GM23338 (cell line): ENCODE measurements around the gene NPPA. TPM values are rescaled to one million over a fixed set of nuclear protein-coding genes. Genes with fewer than 3 reads are reported as not detected.

Source experiments
- ATAC-seq: fragments of 200-7000 bp; cut with Tn5 transposase; 3 replicates; pipeline ENCODE4 v1.9.1; 2020
- DNase-seq: peaks from one replicate; pipeline ENCODE4 v3.0.0-alpha.2; 2015; ENCODE audit warnings: low spot score
- H2AFZ ChIP-seq: fragments of 200-600 bp; sonication (generic); 2 replicates; pipeline ENCODE4 v1.8.0; 2016; ENCODE audit warnings: antibody characterized with exemption, mild to moderate bottlenecking, moderate library complexity
- H3F3A ChIP-seq: fragments of 200-600 bp; sonication (generic); replicated peaks from 2 replicates; pipeline ENCODE4 v1.8.0; 2017; ENCODE audit warnings: antibody characterized with exemption, mixed run types, low read depth
- H3K27ac ChIP-seq: fragments of 200-600 bp; sonication (generic); 2 replicates; pipeline ENCODE4 v1.6.1; 2016; ENCODE audit warnings: low read depth
- H3K27me3 ChIP-seq: fragments of 200-600 bp; sonication (generic); 2 replicates; pipeline ENCODE4 v1.8.0; 2016; ENCODE audit warnings: mild to moderate bottlenecking, mixed run types, moderate library complexity; ENCODE audit not compliant: insufficient read depth
- H3K36me3 ChIP-seq: fragments of 200-600 bp; sonication (generic); 2 replicates; pipeline ENCODE4 v1.8.0; 2016; ENCODE audit warnings: mild to moderate bottlenecking; ENCODE audit not compliant: insufficient read depth
- H3K4me1 ChIP-seq: fragments of 200-600 bp; sonication (generic); 2 replicates; pipeline ENCODE4 v1.8.0; 2016; ENCODE audit warnings: mild to moderate bottlenecking, moderate library complexity; ENCODE audit not compliant: insufficient read depth
- H3K4me2 ChIP-seq: fragments of 200-600 bp; sonication (generic); 2 replicates; pipeline ENCODE4 v1.7.1; 2017; ENCODE audit warnings: mixed run types
- H3K4me3 ChIP-seq: fragments of 200-600 bp; sonication (generic); 2 replicates; pipeline ENCODE4 v1.6.1; 2016; ENCODE audit warnings: mixed run types
- H3K79me2 ChIP-seq: fragments of 200-600 bp; sonication (generic); replicated peaks from 2 replicates; pipeline ENCODE4 v1.8.0; 2017; ENCODE audit warnings: mild to moderate bottlenecking; ENCODE audit not compliant: insufficient read depth
- H3K9me2 ChIP-seq: fragments of 200-600 bp; sonication (generic); 2 replicates; pipeline ENCODE4 v1.8.0; 2017; ENCODE audit not compliant: insufficient read depth
- H4K20me1 ChIP-seq: fragments of 200-600 bp; sonication (generic); replicated peaks from 2 replicates; pipeline ENCODE4 v1.8.0; 2017; ENCODE audit warnings: mild to moderate bottlenecking; ENCODE audit not compliant: insufficient read depth
- H3K27ac Mint-ChIP-seq: 2 replicates; pipeline ENCODE4 v1.8.0; 2020; ENCODE audit warnings: inconsistent platforms, mild to moderate bottlenecking, moderate library complexity, mixed read lengths
- H3K27me3 Mint-ChIP-seq: 3 replicates; pipeline ENCODE4 v1.8.0; 2022; ENCODE audit warnings: low read depth, mild to moderate bottlenecking, moderate library complexity, mixed read lengths, inconsistent platforms; ENCODE audit not compliant: insufficient read depth, poor library complexity
- H3K36me3 Mint-ChIP-seq: 3 replicates; pipeline ENCODE4 v1.8.0; 2021; ENCODE audit warnings: low read depth, mild to moderate bottlenecking, inconsistent platforms, moderate library complexity, mixed read lengths
- H3K4me1 Mint-ChIP-seq: 3 replicates; pipeline ENCODE4 v1.8.0; 2020; ENCODE audit warnings: mild to moderate bottlenecking, inconsistent platforms, mixed read lengths
- H3K4me3 Mint-ChIP-seq: 3 replicates; pipeline ENCODE4 v1.8.0; 2021; ENCODE audit warnings: moderate library complexity, mild to moderate bottlenecking, inconsistent platforms, mixed read lengths
- H3K9me3 Mint-ChIP-seq: 3 replicates; pipeline ENCODE4 v1.8.0; 2020; ENCODE audit warnings: moderate library complexity, mild to moderate bottlenecking, inconsistent platforms, mixed read lengths
- CREB1 ChIP-seq: fragments of 250-450 bp; sonication (Bioruptor Pico); IDR thresholded peaks from 2 replicates; pipeline ENCODE4 v1.5.0; 2020; ENCODE audit warnings: low read depth, mild to moderate bottlenecking, moderate library complexity
- EZH2 ChIP-seq: fragments of 200-600 bp; sonication (generic); IDR thresholded peaks from one replicate; pipeline ENCODE4 v1.8.0; 2017; ENCODE audit warnings: antibody characterized with exemption, mild to moderate bottlenecking, low read depth; ENCODE audit not compliant: unreplicated experiment
- EZH2phosphoT487 ChIP-seq: fragments of 200-600 bp; sonication (generic); IDR thresholded peaks from one replicate; pipeline ENCODE4 v1.8.1; 2018; ENCODE audit warnings: antibody characterized with exemption; ENCODE audit not compliant: unreplicated experiment
- JUNB ChIP-seq: IDR thresholded peaks from one replicate; pipeline ENCODE4 v1.6.1; 2016; ENCODE audit warnings: antibody characterized with exemption; ENCODE audit not compliant: unreplicated experiment
- NANOG ChIP-seq: IDR thresholded peaks from 2 replicates; pipeline ENCODE4 v1.6.1; 2016; ENCODE audit warnings: antibody characterized with exemption, borderline replicate concordance
- POLR2AphosphoS5 ChIP-seq: IDR thresholded peaks from 2 replicates; pipeline ENCODE4 v1.6.1; 2016; ENCODE audit warnings: antibody characterized with exemption, low read depth
- STAT1 ChIP-seq: IDR thresholded peaks from one replicate; pipeline ENCODE4 v1.6.1; 2016; ENCODE audit warnings: antibody characterized with exemption; ENCODE audit not compliant: unreplicated experiment
- ZNF114 ChIP-seq: fragments of 250-450 bp; sonication (Bioruptor Pico); IDR thresholded peaks from 2 replicates; pipeline ENCODE4 v1.5.0; 2020; ENCODE audit warnings: mild to moderate bottlenecking, moderate library complexity
- ZNF331 ChIP-seq: fragments of 250-450 bp; sonication (Bioruptor Pico); IDR thresholded peaks from 2 replicates; pipeline ENCODE4 v1.5.0; 2020; ENCODE audit warnings: low read depth, mild to moderate bottlenecking, moderate library complexity
- polyA plus RNA-seq: library from polyadenylated mRNA; unstranded; fragments of >200 nt; fragmentation: Nextera tagmentation; extraction: Ambion mirVana; gene quantifications from 2 replicates; pipeline ENCODE4 v1.2.1, GENCODE V29; 2016
- total RNA-seq: library from RNA; depleted of rRNA; stranded (reverse); fragments of >200 nt; shearing (Covaris generic); gene quantifications from 2 replicates; pipeline ENCODE4 v1.2.3, GENCODE V29; 2014
- TF ChIP-seq, protein P1 (sequence below): IDR thresholded peaks from one replicate; pipeline ENCODE4 v1.6.1; 2018; ENCODE audit warnings: antibody characterized with exemption; ENCODE audit not compliant: unreplicated experiment
- TF ChIP-seq, protein P2 (sequence below), 2 experiments: fragments of 200-600 bp in 1 of 2; sonication (generic) in 1 of 2; conservative IDR thresholded peaks; 2 replicates each; pipeline versions ENCODE4 v1.5.1 to v1.6.1; 2016 to 2017; ENCODE audit warnings: antibody characterized with exemption in 2 of 2, low read depth in 2 of 2, mild to moderate bottlenecking in 2 of 2, moderate library complexity in 1 of 2
- TF ChIP-seq, protein P3 (sequence below): IDR thresholded peaks from 2 replicates; pipeline ENCODE4 v1.6.1; 2016; ENCODE audit warnings: antibody characterized with exemption

Gene NPPA
- total and polyA plus RNA-seq, 2 experiments from 2014 or later: 0.29 TPM; not detected in 1

DNA sequence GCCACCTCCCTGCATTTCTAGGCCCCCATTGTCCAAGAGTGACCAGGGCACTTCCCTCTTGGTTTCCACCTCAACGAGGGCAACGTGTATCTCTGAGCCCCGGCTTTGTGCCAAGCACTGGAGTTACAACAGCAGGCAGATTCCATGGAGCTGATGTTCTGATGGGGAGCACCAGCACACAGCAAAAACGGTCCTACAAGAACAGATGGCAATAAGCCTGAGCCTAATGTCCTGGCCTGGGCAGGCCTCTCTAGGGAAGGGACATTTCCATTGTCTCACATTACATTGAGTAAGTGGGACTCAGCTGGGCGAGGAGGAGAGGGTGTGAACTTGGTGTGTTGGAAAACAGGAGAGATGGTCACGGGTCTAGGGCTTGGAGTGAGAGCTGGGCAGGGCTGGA is 38.3 kb upstream of the NPPA start (continued):
- TF ChIP-seq, protein P1, sequence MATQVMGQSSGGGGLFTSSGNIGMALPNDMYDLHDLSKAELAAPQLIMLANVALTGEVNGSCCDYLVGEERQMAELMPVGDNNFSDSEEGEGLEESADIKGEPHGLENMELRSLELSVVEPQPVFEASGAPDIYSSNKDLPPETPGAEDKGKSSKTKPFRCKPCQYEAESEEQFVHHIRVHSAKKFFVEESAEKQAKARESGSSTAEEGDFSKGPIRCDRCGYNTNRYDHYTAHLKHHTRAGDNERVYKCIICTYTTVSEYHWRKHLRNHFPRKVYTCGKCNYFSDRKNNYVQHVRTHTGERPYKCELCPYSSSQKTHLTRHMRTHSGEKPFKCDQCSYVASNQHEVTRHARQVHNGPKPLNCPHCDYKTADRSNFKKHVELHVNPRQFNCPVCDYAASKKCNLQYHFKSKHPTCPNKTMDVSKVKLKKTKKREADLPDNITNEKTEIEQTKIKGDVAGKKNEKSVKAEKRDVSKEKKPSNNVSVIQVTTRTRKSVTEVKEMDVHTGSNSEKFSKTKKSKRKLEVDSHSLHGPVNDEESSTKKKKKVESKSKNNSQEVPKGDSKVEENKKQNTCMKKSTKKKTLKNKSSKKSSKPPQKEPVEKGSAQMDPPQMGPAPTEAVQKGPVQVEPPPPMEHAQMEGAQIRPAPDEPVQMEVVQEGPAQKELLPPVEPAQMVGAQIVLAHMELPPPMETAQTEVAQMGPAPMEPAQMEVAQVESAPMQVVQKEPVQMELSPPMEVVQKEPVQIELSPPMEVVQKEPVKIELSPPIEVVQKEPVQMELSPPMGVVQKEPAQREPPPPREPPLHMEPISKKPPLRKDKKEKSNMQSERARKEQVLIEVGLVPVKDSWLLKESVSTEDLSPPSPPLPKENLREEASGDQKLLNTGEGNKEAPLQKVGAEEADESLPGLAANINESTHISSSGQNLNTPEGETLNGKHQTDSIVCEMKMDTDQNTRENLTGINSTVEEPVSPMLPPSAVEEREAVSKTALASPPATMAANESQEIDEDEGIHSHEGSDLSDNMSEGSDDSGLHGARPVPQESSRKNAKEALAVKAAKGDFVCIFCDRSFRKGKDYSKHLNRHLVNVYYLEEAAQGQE: no peak
- TF ChIP-seq ZNF331 (CRISPR knock-in tag) (no peak), JUNB (no peak), NANOG (no peak), POLR2AphosphoS5 (no peak)
- TF ChIP-seq, protein P2, sequence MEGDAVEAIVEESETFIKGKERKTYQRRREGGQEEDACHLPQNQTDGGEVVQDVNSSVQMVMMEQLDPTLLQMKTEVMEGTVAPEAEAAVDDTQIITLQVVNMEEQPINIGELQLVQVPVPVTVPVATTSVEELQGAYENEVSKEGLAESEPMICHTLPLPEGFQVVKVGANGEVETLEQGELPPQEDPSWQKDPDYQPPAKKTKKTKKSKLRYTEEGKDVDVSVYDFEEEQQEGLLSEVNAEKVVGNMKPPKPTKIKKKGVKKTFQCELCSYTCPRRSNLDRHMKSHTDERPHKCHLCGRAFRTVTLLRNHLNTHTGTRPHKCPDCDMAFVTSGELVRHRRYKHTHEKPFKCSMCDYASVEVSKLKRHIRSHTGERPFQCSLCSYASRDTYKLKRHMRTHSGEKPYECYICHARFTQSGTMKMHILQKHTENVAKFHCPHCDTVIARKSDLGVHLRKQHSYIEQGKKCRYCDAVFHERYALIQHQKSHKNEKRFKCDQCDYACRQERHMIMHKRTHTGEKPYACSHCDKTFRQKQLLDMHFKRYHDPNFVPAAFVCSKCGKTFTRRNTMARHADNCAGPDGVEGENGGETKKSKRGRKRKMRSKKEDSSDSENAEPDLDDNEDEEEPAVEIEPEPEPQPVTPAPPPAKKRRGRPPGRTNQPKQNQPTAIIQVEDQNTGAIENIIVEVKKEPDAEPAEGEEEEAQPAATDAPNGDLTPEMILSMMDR (conservative IDR thresholded peaks at IDR 0.05; ENCODE audit: low read depth in 2 of 2): no peak
- TF ChIP-seq, protein P3, sequence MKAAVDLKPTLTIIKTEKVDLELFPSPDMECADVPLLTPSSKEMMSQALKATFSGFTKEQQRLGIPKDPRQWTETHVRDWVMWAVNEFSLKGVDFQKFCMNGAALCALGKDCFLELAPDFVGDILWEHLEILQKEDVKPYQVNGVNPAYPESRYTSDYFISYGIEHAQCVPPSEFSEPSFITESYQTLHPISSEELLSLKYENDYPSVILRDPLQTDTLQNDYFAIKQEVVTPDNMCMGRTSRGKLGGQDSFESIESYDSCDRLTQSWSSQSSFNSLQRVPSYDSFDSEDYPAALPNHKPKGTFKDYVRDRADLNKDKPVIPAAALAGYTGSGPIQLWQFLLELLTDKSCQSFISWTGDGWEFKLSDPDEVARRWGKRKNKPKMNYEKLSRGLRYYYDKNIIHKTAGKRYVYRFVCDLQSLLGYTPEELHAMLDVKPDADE: no peak

DNA sequence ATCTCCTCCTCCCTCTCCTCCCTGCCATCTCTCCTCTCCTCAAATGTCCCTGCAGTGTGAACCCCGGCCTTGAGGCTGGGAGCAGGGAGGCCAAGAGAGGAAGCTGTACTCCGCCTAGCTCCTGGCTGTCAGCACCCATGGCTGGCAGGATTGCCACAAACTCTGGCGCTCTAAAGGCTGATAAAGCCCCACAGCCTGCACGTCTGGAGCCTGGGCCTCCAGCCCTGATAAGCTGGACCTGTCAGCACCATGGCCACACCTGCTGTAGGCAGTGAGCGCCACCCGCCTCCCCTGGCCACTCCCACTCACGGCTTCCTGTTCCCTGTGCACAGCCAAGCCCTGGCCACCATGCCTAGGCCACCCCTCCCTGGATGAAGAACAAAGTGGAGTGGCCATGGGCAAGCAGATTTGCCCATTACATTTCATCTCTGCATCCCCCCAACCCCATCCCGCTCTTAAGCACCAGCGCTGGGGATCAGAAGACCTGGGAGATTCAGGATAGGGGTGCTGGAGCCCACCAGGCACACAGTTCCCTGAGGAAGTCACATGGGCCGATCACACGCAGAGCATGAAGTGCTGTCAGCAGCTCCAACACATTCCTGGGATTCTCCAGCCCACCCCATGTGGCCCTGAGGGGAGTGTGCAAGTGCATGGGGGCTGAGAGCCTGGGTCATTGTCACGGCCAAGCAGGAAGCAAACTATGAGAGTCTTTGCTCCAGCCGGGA is 35.4 kb upstream of the NPPA start:
- H3K4me3 ChIP-seq: no peak overlapping the region
- no peaks in the 10 kb centered on the region for H3K9me3 Mint-ChIP-seq
- no peaks in the 10 kb centered on the region for H3K27me3 ChIP-seq
- H3F3A ChIP-seq: no peaks in the 10 kb centered on the region
- peak; percentile 81 for ATAC-seq
- H3K27me3 Mint-ChIP-seq: no peaks in the 10 kb centered on the region
- H3K27ac ChIP-seq: no peak overlapping the region
- H3K36me3 ChIP-seq: no peaks in the 10 kb centered on the region
- no peaks in the 10 kb centered on the region for H3K9me2 ChIP-seq
- H3K4me3 Mint-ChIP-seq: no peak overlapping the region
- no peaks in the 10 kb centered on the region for H4K20me1 ChIP-seq
- no peaks in the 10 kb centered on the region for H3K36me3 Mint-ChIP-seq
- H3K79me2 ChIP-seq: no peaks in the 10 kb centered on the region
- peak overlapping the region; percentile 87 for H2AFZ ChIP-seq
- no peak overlapping the region for H3K27ac Mint-ChIP-seq
- H3K4me1 ChIP-seq: peaks cover 3% of the 10 kb centered on the region; the same call in 1 of the 2 replicates
- peak overlapping the region; percentile 60 for H3K4me2 ChIP-seq
- H3K4me1 Mint-ChIP-seq: peaks cover 11% of the 10 kb centered on the region
- peak; percentile 80 for DNase-seq
- no peak for TF ChIP-seq EZH2
- TF ChIP-seq, protein P2 (conservative IDR thresholded peaks at IDR 0.05; ENCODE audit: low read depth in 2 of 2): no peak
- TF ChIP-seq CREB1 (CRISPR knock-in tag): no peak
- no peak for TF ChIP-seq STAT1
- no peak for TF ChIP-seq JUNB
- no peak for TF ChIP-seq NANOG
- TF ChIP-seq ZNF331 (CRISPR knock-in tag): no peak
- TF ChIP-seq ZNF114 (CRISPR knock-in tag): no peak
- TF ChIP-seq, protein P3: no peak
- TF ChIP-seq, protein P1: no peak
- TF ChIP-seq EZH2phosphoT487: no peak
- no peak for TF ChIP-seq POLR2AphosphoS5
